Measurements from ENCODE around the gene EVA1C.
"Not testable (repeated sequence)": the region's sequence is repeated elsewhere in the genome, so short reads cannot be mapped to it uniquely, and the experiment has no call there.

The EVA1C gene

GRCh38 chr21:32535612-32536011 is 123.1 kb downstream of the EVA1C start:
- no peak for DNase-seq

- no peak for DNase-seq
These were observed 125.0 kb downstream of the EVA1C start for GRCh38 chr21:32537569-32537881.

GRCh38 chr21:32538147-32538792 is 125.8 kb downstream of the EVA1C start:
- no peak for DNase-seq

GRCh38 chr21:32539378-32539777 is 126.9 kb downstream of the EVA1C start:
- DNase-seq = no peak

- not testable (repeated sequence) for DNase-seq
These were observed 130.6 kb downstream of the EVA1C start for GRCh38 chr21:32543056-32543455.

GRCh38 chr21:32543975-32544374 is 131.5 kb downstream of the EVA1C start:
- no peak for DNase-seq

- DNase-seq = no peak
These were observed 132.2 kb downstream of the EVA1C start for GRCh38 chr21:32544697-32545096.

GRCh38 chr21:32545948-32546441 is 133.5 kb downstream of the EVA1C start:
- DNase-seq = no peak

GRCh38 chr21:32547018-32547417 is 134.5 kb downstream of the EVA1C start:
- no peak for DNase-seq

- no peak for DNase-seq
These were observed 136.5 kb downstream of the EVA1C start for GRCh38 chr21:32548978-32549377.

- no peak for DNase-seq
These were observed 136.9 kb downstream of the EVA1C start for GRCh38 chr21:32549440-32549839.

- no peak for DNase-seq
These were observed 137.4 kb downstream of the EVA1C start for GRCh38 chr21:32549886-32550285.

- DNase-seq = no peak
These were observed 142.5 kb downstream of the EVA1C start for GRCh38 chr21:32554832-32555638.

GRCh38 chr21:32558106-32558505 is 145.6 kb downstream of the EVA1C start:
- DNase-seq = no peak

GRCh38 chr21:32559006-32559610 is 146.6 kb downstream of the EVA1C start:
- DNase-seq = no peak

GRCh38 chr21:32560896-32561295 is 148.4 kb downstream of the EVA1C start:
- DNase-seq = no peak

- not testable (repeated sequence) for DNase-seq
These were observed 149.0 kb downstream of the EVA1C start for GRCh38 chr21:32561476-32561875.

- DNase-seq = no peak
These were observed 149.9 kb downstream of the EVA1C start for GRCh38 chr21:32562426-32562825.

GRCh38 chr21:32562915-32563314 is 150.4 kb downstream of the EVA1C start:
- DNase-seq = no peak

All from GOT3 (cell line).